ENCODE data around the gene TMEM91. TPM values are rescaled to one million over a fixed set of nuclear protein-coding genes. Genes with fewer than 3 reads are reported as not detected.

TMEM91 gene
- total and polyA plus RNA-seq, 9 of the 15 experiments (the other 6 are each of a cell fraction or from before 2014, with no cell fraction given) = 1.2 to 5.2 (median 2.7) TPM

DNA sequence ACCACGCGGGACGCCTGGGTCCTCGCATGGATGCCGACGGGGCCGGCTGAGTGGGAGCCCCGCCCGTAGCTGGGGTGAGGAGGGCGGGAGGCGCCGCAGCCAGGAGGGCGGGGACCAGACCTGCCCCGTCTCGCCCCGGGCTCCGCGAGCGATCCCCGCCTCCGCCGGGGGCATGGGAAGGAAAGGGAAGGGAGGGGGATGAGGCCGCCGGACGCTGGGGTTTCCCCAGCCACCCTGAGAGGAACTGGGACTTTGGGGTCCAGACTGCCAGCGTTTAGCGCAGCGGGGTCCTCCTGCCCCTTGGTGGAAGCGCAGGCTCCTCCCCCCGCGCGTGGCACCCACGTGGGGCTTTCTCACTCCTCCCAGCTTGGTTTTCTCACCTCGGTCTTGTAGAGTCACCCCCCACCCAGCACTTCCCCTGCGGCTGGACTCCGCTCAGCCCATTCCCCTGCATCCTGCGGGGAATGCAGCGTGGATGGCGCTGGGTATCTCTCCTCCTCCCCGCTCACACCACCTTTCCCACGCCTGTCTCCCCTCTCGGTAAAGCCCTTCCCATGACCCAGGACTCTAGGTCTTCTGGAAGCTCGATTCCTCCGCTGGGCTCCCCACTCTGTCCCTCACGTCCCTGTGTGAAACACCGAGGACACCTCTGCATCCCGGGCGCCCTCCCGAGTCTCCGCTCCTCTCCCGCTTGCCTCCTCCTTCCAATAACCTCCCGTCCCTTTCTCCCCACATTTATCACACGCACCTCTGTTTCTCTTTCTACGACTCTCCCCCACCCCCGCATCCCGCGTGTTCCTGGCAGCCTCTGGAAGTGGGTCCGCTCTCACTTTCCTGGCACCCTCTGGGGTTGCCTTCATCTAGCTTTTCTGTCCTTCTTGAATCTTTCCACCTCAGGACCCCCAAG lies 24.7 kb upstream of the TMEM91 start (continued):
- no peak for TF ChIP-seq ZNF384 (IDR thresholded peaks at IDR 0.05; ENCODE audit: low read depth, low read length)
- no peak for TF ChIP-seq PHF20 (IDR thresholded peaks at IDR 0.05; ENCODE audit: partially characterized antibody)
- TF ChIP-seq, protein P1, sequence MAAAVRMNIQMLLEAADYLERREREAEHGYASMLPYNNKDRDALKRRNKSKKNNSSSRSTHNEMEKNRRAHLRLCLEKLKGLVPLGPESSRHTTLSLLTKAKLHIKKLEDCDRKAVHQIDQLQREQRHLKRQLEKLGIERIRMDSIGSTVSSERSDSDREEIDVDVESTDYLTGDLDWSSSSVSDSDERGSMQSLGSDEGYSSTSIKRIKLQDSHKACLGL (CRISPR knock-in tag; IDR thresholded peaks at IDR 0.05; ENCODE audit: borderline replicate concordance, poor library complexity, severe bottlenecking) = peak; percentile 41
- TF ChIP-seq, protein P2, sequence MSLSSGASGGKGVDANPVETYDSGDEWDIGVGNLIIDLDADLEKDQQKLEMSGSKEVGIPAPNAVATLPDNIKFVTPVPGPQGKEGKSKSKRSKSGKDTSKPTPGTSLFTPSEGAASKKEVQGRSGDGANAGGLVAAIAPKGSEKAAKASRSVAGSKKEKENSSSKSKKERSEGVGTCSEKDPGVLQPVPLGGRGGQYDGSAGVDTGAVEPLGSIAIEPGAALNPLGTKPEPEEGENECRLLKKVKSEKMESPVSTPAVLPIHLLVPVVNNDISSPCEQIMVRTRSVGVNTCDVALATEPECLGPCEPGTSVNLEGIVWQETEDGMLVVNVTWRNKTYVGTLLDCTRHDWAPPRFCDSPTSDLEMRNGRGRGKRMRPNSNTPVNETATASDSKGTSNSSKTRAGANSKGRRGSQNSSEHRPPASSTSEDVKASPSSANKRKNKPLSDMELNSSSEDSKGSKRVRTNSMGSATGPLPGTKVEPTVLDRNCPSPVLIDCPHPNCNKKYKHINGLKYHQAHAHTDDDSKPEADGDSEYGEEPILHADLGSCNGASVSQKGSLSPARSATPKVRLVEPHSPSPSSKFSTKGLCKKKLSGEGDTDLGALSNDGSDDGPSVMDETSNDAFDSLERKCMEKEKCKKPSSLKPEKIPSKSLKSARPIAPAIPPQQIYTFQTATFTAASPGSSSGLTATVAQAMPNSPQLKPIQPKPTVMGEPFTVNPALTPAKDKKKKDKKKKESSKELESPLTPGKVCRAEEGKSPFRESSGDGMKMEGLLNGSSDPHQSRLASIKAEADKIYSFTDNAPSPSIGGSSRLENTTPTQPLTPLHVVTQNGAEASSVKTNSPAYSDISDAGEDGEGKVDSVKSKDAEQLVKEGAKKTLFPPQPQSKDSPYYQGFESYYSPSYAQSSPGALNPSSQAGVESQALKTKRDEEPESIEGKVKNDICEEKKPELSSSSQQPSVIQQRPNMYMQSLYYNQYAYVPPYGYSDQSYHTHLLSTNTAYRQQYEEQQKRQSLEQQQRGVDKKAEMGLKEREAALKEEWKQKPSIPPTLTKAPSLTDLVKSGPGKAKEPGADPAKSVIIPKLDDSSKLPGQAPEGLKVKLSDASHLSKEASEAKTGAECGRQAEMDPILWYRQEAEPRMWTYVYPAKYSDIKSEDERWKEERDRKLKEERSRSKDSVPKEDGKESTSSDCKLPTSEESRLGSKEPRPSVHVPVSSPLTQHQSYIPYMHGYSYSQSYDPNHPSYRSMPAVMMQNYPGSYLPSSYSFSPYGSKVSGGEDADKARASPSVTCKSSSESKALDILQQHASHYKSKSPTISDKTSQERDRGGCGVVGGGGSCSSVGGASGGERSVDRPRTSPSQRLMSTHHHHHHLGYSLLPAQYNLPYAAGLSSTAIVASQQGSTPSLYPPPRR (CRISPR knock-in tag; IDR thresholded peaks at IDR 0.05; ENCODE audit: borderline replicate concordance) = no peak
- TF ChIP-seq JUND (IDR thresholded peaks at IDR 0.05; ENCODE audit: borderline replicate concordance, low read depth, low read length) = no peak
- TF ChIP-seq JUND (tag; IDR thresholded peaks at IDR 0.05; ENCODE audit: borderline replicate concordance, low read depth, low read length) = 0 out of 3 replicates have a peak, but pooled peaks have one; percentile 6
- no peak for TF ChIP-seq ILK (tag; IDR thresholded peaks at IDR 0.05; ENCODE audit: borderline replicate concordance, low read depth)
- TF ChIP-seq KAT2B (IDR thresholded peaks at IDR 0.05; ENCODE audit: low read depth, low read length) = no peak
- TF ChIP-seq, protein P3, sequence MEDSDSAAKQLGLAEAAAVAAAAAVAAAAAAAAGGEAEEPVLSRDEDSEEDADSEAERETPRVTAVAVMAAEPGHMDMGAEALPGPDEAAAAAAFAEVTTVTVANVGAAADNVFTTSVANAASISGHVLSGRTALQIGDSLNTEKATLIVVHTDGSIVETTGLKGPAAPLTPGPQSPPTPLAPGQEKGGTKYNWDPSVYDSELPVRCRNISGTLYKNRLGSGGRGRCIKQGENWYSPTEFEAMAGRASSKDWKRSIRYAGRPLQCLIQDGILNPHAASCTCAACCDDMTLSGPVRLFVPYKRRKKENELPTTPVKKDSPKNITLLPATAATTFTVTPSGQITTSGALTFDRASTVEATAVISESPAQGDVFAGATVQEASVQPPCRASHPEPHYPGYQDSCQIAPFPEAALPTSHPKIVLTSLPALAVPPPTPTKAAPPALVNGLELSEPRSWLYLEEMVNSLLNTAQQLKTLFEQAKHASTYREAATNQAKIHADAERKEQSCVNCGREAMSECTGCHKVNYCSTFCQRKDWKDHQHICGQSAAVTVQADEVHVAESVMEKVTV (CRISPR knock-in tag; IDR thresholded peaks at IDR 0.05) = no peak
- no peak for TF ChIP-seq C11orf30 (IDR thresholded peaks at IDR 0.05; ENCODE audit: low read depth)
- TF ChIP-seq, protein P4, sequence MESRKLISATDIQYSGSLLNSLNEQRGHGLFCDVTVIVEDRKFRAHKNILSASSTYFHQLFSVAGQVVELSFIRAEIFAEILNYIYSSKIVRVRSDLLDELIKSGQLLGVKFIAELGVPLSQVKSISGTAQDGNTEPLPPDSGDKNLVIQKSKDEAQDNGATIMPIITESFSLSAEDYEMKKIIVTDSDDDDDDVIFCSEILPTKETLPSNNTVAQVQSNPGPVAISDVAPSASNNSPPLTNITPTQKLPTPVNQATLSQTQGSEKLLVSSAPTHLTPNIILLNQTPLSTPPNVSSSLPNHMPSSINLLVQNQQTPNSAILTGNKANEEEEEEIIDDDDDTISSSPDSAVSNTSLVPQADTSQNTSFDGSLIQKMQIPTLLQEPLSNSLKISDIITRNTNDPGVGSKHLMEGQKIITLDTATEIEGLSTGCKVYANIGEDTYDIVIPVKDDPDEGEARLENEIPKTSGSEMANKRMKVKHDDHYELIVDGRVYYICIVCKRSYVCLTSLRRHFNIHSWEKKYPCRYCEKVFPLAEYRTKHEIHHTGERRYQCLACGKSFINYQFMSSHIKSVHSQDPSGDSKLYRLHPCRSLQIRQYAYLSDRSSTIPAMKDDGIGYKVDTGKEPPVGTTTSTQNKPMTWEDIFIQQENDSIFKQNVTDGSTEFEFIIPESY (CRISPR knock-in tag; IDR thresholded peaks at IDR 0.05) = no peak
- TF ChIP-seq, protein P5, sequence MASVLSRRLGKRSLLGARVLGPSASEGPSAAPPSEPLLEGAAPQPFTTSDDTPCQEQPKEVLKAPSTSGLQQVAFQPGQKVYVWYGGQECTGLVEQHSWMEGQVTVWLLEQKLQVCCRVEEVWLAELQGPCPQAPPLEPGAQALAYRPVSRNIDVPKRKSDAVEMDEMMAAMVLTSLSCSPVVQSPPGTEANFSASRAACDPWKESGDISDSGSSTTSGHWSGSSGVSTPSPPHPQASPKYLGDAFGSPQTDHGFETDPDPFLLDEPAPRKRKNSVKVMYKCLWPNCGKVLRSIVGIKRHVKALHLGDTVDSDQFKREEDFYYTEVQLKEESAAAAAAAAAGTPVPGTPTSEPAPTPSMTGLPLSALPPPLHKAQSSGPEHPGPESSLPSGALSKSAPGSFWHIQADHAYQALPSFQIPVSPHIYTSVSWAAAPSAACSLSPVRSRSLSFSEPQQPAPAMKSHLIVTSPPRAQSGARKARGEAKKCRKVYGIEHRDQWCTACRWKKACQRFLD (CRISPR knock-in tag; IDR thresholded peaks at IDR 0.05) = 0 out of 2 replicates have a peak, but pooled peaks have one; percentile 20
- no peak for TF ChIP-seq MIER1 (IDR thresholded peaks at IDR 0.05; ENCODE audit: low read depth)
- peak; percentile 9; the same call in 1 of the 2 replicates for TF ChIP-seq MYC (IDR thresholded peaks at IDR 0.05; ENCODE audit: low read depth, low read length)
- no peak for TF ChIP-seq MYC (CRISPR knock-in tag; IDR thresholded peaks at IDR 0.05; ENCODE audit: borderline replicate concordance, low read depth)

All from K562 (cell line).